DND-41 (cell line): ENCODE measurements around the gene KDM5A.

Experiments
- CTCF ChIP-seq: IDR thresholded peaks from 2 replicates; pipeline ENCODE4 v1.5.1; 2012; ENCODE audit warnings: borderline replicate concordance, low read length, moderate library complexity, mild to moderate bottlenecking; ENCODE audit not compliant: poor library complexity, severe bottlenecking; ENCODE audit errors: extremely low read depth
- EZH2 ChIP-seq: IDR thresholded peaks from 3 replicates; pipeline ENCODE4 v1.6.1; 2012; ENCODE audit warnings: borderline replicate concordance, low read depth, mild to moderate bottlenecking, moderate library complexity, low read length, inconsistent platforms; ENCODE audit not compliant: severe bottlenecking

GRCh38 chr12:230925-231671 lies 158.0 kb downstream of the KDM5A start:
- no peak for TF ChIP-seq CTCF
- TF ChIP-seq EZH2: no peak
